Erythroblast (primary cell): ENCODE data around the gene SHISA5.

ENCODE experiments used
- DNase-seq, 2 experiments: peaks; one replicate each; lab custom pipeline; 2025; lab: John Stamatoyannopoulos, UW
- GATA1 ChIP-seq: IDR thresholded peaks from 2 replicates; pipeline ENCODE4 v1.6.1; 2011; ENCODE audit warnings: low read depth, mild to moderate bottlenecking, control low read depth, low read length, moderate library complexity
- POLR2A ChIP-seq: IDR thresholded peaks from 2 replicates; pipeline ENCODE4 v1.6.1; 2011; ENCODE audit warnings: mild to moderate bottlenecking, low read length

Gene SHISA5

GRCh38 chr3:48431224-48432029, 72.5 kb downstream of the SHISA5 start:
- TF ChIP-seq POLR2A, result no peak
- TF ChIP-seq GATA1, result no peak
- no peak for DNase-seq

- no peak for DNase-seq
- TF ChIP-seq GATA1 (no peak), POLR2A (no peak)
Observed at GRCh38 chr3:48430708-48431101, 73.3 kb downstream of the SHISA5 start.

GRCh38 chr3:48429960-48430707, 73.8 kb downstream of the SHISA5 start, which contains the start of gene PLXNB1:
Gene PLXNB1, minus strand, starts transcription at chr3:48430086. Its CDS starts 5,475 bp downstream, at chr3:48424611.
- no peak for DNase-seq
- no peak for TF ChIP-seq GATA1
- TF ChIP-seq POLR2A, result no peak

- peak; percentile 35 to 42 for DNase-seq
- TF ChIP-seq GATA1, result no peak
- no peak for TF ChIP-seq POLR2A
Observed at GRCh38 chr3:48429317-48429959, 74.5 kb downstream of the SHISA5 start.

- TF ChIP-seq GATA1, result no peak
- TF ChIP-seq POLR2A, result no peak
- DNase-seq, result no peak
Observed at GRCh38 chr3:48428572-48429316, 75.2 kb downstream of the SHISA5 start.

- no peak for DNase-seq
- TF ChIP-seq GATA1 (no peak), POLR2A (no peak)
Observed at GRCh38 chr3:48428088-48428571, 75.8 kb downstream of the SHISA5 start.

- DNase-seq, result no peak
- no peak for TF ChIP-seq GATA1
- no peak for TF ChIP-seq POLR2A
Observed at GRCh38 chr3:48427630-48427962, 76.4 kb downstream of the SHISA5 start.

- TF ChIP-seq GATA1 (no peak), POLR2A (no peak)
- DNase-seq, result no peak
Observed at GRCh38 chr3:48426944-48427629, 76.9 kb downstream of the SHISA5 start.

- DNase-seq, result no peak
- TF ChIP-seq POLR2A (no peak), GATA1 (no peak)
Observed at GRCh38 chr3:48426401-48426909, 77.5 kb downstream of the SHISA5 start.

GRCh38 chr3:48425281-48425812, 78.6 kb downstream of the SHISA5 start:
- no peak for DNase-seq
- TF ChIP-seq GATA1, result no peak
- TF ChIP-seq POLR2A, result no peak

GRCh38 chr3:48423883-48424695, 79.9 kb downstream of the SHISA5 start:
- DNase-seq, result no peak
- no peak for TF ChIP-seq POLR2A
- no peak for TF ChIP-seq GATA1

- TF ChIP-seq POLR2A, result no peak
- TF ChIP-seq GATA1, result no peak
- DNase-seq, result no peak
Observed at GRCh38 chr3:48423241-48423882, 80.6 kb downstream of the SHISA5 start.
